Endothelial cell of umbilical vein (primary cell): ENCODE measurements around the gene GPR173. TPM values are rescaled to one million over a fixed set of nuclear protein-coding genes. Genes with fewer than 3 reads are reported as not detected.

ENCODE experiments used
- BruUV-seq: library from RNA; stranded (reverse); fragments of 400-500 nt; replicated peaks from 2 replicates; lab custom pipeline; 2021; lab: Mats Ljungman, UMichigan
- CTCF ChIA-PET: fragments of 300-600, 350-600 bp; sonication (Branson Sonifier 250); formaldehyde crosslinking; loops from one replicate; lab custom pipeline; 2021; ENCODE audit warnings: antibody characterized with exemption, inconsistent platforms; lab: Charles Lee
- POLR2A ChIA-PET: fragments of 300-600, 350-600 bp; sonication (Branson Sonifier 250); formaldehyde crosslinking; loops from one replicate; lab custom pipeline; 2021; ENCODE audit warnings: antibody characterized with exemption, inconsistent platforms; lab: Charles Lee
- DNase-seq: peaks from one replicate; pipeline ENCODE4 v3.0.0-alpha.2; 2011; ENCODE audit warnings: low read depth, low spot score
- FAIRE-seq: peaks from 2 replicates; lab custom pipeline; 2011; peaks lifted over from hg19 to GRCh38; lab: Jason Lieb, UNC
- H2AFZ ChIP-seq: 2 replicates; pipeline ENCODE4 v1.6.0; 2012; ENCODE audit warnings: low read depth, low read length, control low read depth, inconsistent platforms
- H3K27ac ChIP-seq: 2 replicates; pipeline ENCODE4 v1.5.1; 2011; ENCODE audit warnings: low read depth, mild to moderate bottlenecking, control low read depth, low read length, moderate library complexity; ENCODE audit not compliant: insufficient read depth
- H3K27me3 ChIP-seq, 2 experiments: 2 replicates each; pipeline versions ENCODE4 v1.6.0 to v1.6.1; 2011; ENCODE audit warnings: low read length in 2 of 2, mixed read lengths in 1 of 2; ENCODE audit not compliant: control insufficient read depth in 2 of 2, insufficient read depth in 2 of 2
- H3K36me3 ChIP-seq, 2 experiments: 2 replicates in 1 of 2; 3 replicates in 1 of 2; pipeline ENCODE4 v1.5.1; 2011; ENCODE audit warnings: low read length in 2 of 2, mild to moderate bottlenecking in 1 of 2, moderate library complexity in 1 of 2; ENCODE audit not compliant: control insufficient read depth in 2 of 2, insufficient read depth in 2 of 2; ENCODE audit errors: extremely low read depth in 1 of 2
- H3K4me1 ChIP-seq: 3 replicates; pipeline ENCODE4 v1.5.1; 2011; ENCODE audit warnings: mild to moderate bottlenecking, low read length; ENCODE audit not compliant: control insufficient read depth, insufficient read depth; ENCODE audit errors: extremely low read depth
- H3K4me2 ChIP-seq: 2 replicates; pipeline ENCODE4 v1.6.1; 2011; ENCODE audit warnings: low read length, control low read depth, mixed read lengths; ENCODE audit not compliant: insufficient read depth
- H3K4me3 ChIP-seq, 3 experiments: fragments of 200-600 bp in 1 of 3; sonication (generic), shearing (Covaris generic) in 1 of 3; replicated peaks in 1 of 3; 2 replicates each; pipeline ENCODE4 v1.5.1; 2011 to 2016; ENCODE audit warnings: control low read depth in 3 of 3, low read length in 3 of 3, mild to moderate bottlenecking in 2 of 3, inconsistent platforms in 1 of 3, low read depth in 1 of 3, moderate library complexity in 1 of 3; ENCODE audit not compliant: insufficient read depth in 1 of 3
- H3K79me2 ChIP-seq: 2 replicates; pipeline ENCODE4 v1.6.0; 2012; ENCODE audit warnings: low read length, inconsistent platforms; ENCODE audit not compliant: control insufficient read depth, insufficient read depth
- H3K9ac ChIP-seq: replicated peaks from 2 replicates; pipeline ENCODE3; 2011; ENCODE audit warnings: low read length, control low read depth; ENCODE audit not compliant: insufficient read depth; ENCODE audit errors: extremely low read depth
- H3K9me1 ChIP-seq: replicated peaks from 3 replicates; pipeline ENCODE4 v1.6.0; 2011; ENCODE audit warnings: mild to moderate bottlenecking, low read length; ENCODE audit not compliant: control insufficient read depth, insufficient read depth; ENCODE audit errors: extremely low read depth
- H3K9me3 ChIP-seq: replicated peaks from 2 replicates; pipeline ENCODE4 v1.5.1; 2012; ENCODE audit warnings: low read length, inconsistent platforms; ENCODE audit not compliant: control insufficient read depth, insufficient read depth
- H4K20me1 ChIP-seq: replicated peaks from 2 replicates; pipeline ENCODE3; 2011; ENCODE audit warnings: mild to moderate bottlenecking, low read length; ENCODE audit not compliant: control insufficient read depth, insufficient read depth; ENCODE audit errors: extremely low read depth
- EZH2 ChIP-seq: IDR thresholded peaks from 2 replicates; pipeline ENCODE4 v1.6.1; 2012; ENCODE audit warnings: borderline replicate concordance, low read depth, mild to moderate bottlenecking, moderate library complexity, low read length, inconsistent platforms; ENCODE audit not compliant: severe bottlenecking
- FOS ChIP-seq: IDR thresholded peaks from 2 replicates; pipeline ENCODE4 v1.6.1; 2011; ENCODE audit warnings: mild to moderate bottlenecking, low read length, moderate library complexity, borderline replicate concordance; ENCODE audit not compliant: insufficient read depth
- GATA2 ChIP-seq: IDR thresholded peaks from 2 replicates; pipeline ENCODE4 v1.7.0; 2011; ENCODE audit warnings: low read depth, mild to moderate bottlenecking, moderate library complexity, mixed read lengths, low read length; ENCODE audit not compliant: insufficient read length, insufficient read depth
- JUN ChIP-seq: IDR thresholded peaks from 2 replicates; pipeline ENCODE4 v1.6.1; 2011; ENCODE audit warnings: borderline replicate concordance, low read depth; ENCODE audit not compliant: insufficient read length, insufficient read depth
- MYC ChIP-seq: IDR thresholded peaks from one replicate; pipeline ENCODE4 v1.6.1; 2011; ENCODE audit warnings: mild to moderate bottlenecking, low read depth, low read length
- POLR2A ChIP-seq: IDR thresholded peaks from 2 replicates; pipeline ENCODE4 v1.6.1; 2012; ENCODE audit warnings: low read depth, mild to moderate bottlenecking, control low read depth, low read length
- POLR2AphosphoS5 ChIP-seq: IDR thresholded peaks from 2 replicates; pipeline ENCODE4 v1.6.1; 2012; ENCODE audit warnings: low read depth, mild to moderate bottlenecking, control low read depth, low read length, moderate library complexity; ENCODE audit not compliant: insufficient read depth
- dilution Hi-C: fragments of 300-500 bp; cut with MboI; formaldehyde crosslinking; loops from one replicate; pipeline ENCODE4 v1.15.0; 2019; ENCODE audit warnings: low sequenced_read_pairs; ENCODE audit not compliant: extremely low pct_ligation_motif_present
- intact Hi-C: fragments of 100-400 bp; cut with micrococcal nuclease; formaldehyde crosslinking; loops from one replicate; pipeline ENCODE4 v1.10.0; 2022
- polyA plus RNA-seq, 4 experiments: library from polyadenylated mRNA; depleted of rRNA in 3 of 4; stranded (reverse) in 3 of 4; unstranded in 1 of 4; fragments of >200 nt; gene quantifications; 2 replicates each; pipeline versions ENCODE4 v1.2.1 to v1.2.3, GENCODE V29; 2011 to 2012; ENCODE audit warnings: missing spikeins in 1 of 4
- total RNA-seq: library from RNA; stranded (reverse); gene quantifications from 2 replicates; pipeline ENCODE4 v1.2.3, GENCODE V29; 2021

The GPR173 gene
- total and polyA plus RNA-seq, 2 donors (not counting 3 experiments of a cell fraction or from before 2014, with no cell fraction given): 9.2 to 11.3 TPM

DNA sequence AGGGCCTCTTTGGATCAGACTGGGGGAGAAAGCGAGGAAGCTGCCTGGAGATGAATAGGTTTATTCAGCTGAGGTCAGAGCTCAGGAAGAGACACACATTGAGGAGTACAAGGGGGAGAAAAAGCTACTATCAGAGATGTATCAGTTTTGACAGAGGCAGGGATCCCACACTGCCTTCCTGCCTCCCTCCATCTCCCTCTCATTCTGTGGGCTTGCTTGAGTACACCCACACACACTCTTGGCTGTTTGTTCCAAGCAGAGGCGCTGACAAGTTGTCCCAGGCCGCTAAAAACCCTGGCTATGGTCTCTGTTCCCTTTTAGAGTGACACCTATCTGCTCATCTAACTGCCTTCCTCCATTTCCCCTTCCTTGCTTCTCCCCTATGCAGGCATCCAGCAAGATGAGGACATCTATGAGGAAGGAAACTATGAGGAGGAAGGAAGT is 38.8 kb downstream of the GPR173 start:
- H3K27ac ChIP-seq: no peak overlapping the region
- BruUV-seq: no TSS peak
- POLR2A ChIA-PET: no interaction called here
- TF ChIP-seq MYC: no peak
- TF ChIP-seq FOS: no peak
- TF ChIP-seq EZH2: no peak
- no peak for TF ChIP-seq JUN
- no peak for TF ChIP-seq GATA2
- no peak for TF ChIP-seq POLR2A
- TF ChIP-seq POLR2AphosphoS5: no peak
- dilution Hi-C loops (no loop called here), intact Hi-C loops (no loop called here)
- no peaks in the 10 kb centered on the region for H3K9me1 ChIP-seq
- no peak overlapping the region for H3K9ac ChIP-seq
- FAIRE-seq (peak; percentile 12), DNase-seq (no peak)
- H3K79me2 ChIP-seq: peaks cover 10% of the 10 kb centered on the region
- no peaks in the 10 kb centered on the region for H3K9me3 ChIP-seq
- H2AFZ ChIP-seq: no peak overlapping the region
- H3K4me2 ChIP-seq: no peak overlapping the region
- CTCF ChIA-PET: no interaction called here
- no peaks in the 10 kb centered on the region for H4K20me1 ChIP-seq
- peaks cover 0 to 13% of the 10 kb centered on the region in 2 experiments for H3K36me3 ChIP-seq
- no peak overlapping the region for H3K4me3 ChIP-seq
- no peaks in the 10 kb centered on the region for H3K27me3 ChIP-seq
- peaks cover 5% of the 10 kb centered on the region for H3K4me1 ChIP-seq
